A549 (cell line): Measurements from ENCODE around the gene FAM50B. TPM values are rescaled to one million over a fixed set of nuclear protein-coding genes. Genes with fewer than 3 reads are reported as not detected.
A peak's percentile ranks its signal among the peaks of the same experiment; 100 is the strongest.

Experiments
- ATAC-seq, 2 experiments: fragments of 200-7000 bp in 1 of 2; fragments of >200 bp in 1 of 2; cut with Nextera tagmentation in 1 of 2; cut with Tn5 transposase in 1 of 2; 3 replicates each; pipeline versions ENCODE4 v1.8.0 to v1.9.1; 2018 to 2020; ENCODE audit warnings: mild to moderate bottlenecking in 1 of 2, moderate library complexity in 1 of 2
- CTCF ChIA-PET: fragments of 300-600 bp; sonication (Branson Sonifier 250); formaldehyde crosslinking; extraction: SDS; loops from one replicate; lab custom pipeline; 2021; ENCODE audit warnings: antibody characterized with exemption, inconsistent platforms; lab: Yijun Ruan, JAX
- POLR2A ChIA-PET: fragments of 350-600 bp; formaldehyde crosslinking; extraction: SDS; loops from one replicate; lab custom pipeline; 2021; ENCODE audit warnings: antibody characterized with exemption, inconsistent platforms; lab: Yijun Ruan, JAX
- DNase-seq, 2 experiments: peaks; one replicate each; pipeline versions ENCODE4 v3.0.0 to v3.0.0-alpha.2; 2011 to 2016; ENCODE audit warnings: low read depth in 1 of 2, low spot score in 1 of 2
- FAIRE-seq: peaks from 2 replicates; lab custom pipeline; 2011; peaks lifted over from hg19 to GRCh38; lab: Jason Lieb, UNC
- H3K27ac ChIP-seq, 2 experiments: fragments of >200 bp; sonication (Bioruptor Twin); formaldehyde crosslinking; 3 replicates each; pipeline ENCODE4 v1.5.1; 2016 to 2017
- H3K4me1 ChIP-seq: fragments of >200 bp; sonication (Bioruptor Twin); formaldehyde crosslinking; 3 replicates; pipeline ENCODE4 v1.6.1; 2016
- H3K4me2 ChIP-seq: fragments of >200 bp; sonication (Bioruptor Twin); formaldehyde crosslinking; 3 replicates; pipeline ENCODE4 v1.6.1; 2016
- H3K4me3 ChIP-seq: fragments of >200 bp; sonication (Bioruptor Twin); formaldehyde crosslinking; 3 replicates; pipeline ENCODE4 v1.5.1; 2016
- H3K9me3 ChIP-seq: fragments of >200 bp; sonication (Bioruptor Twin); formaldehyde crosslinking; 3 replicates; pipeline ENCODE4 v1.6.1; 2016
- ATOH8 ChIP-seq: fragments of 250-450 bp; sonication (Bioruptor Pico); IDR thresholded peaks from 2 replicates; pipeline ENCODE4 v1.5.0; 2020; ENCODE audit warnings: low read depth, mild to moderate bottlenecking, moderate library complexity
- BCL3 ChIP-seq: fragments of >200 bp; sonication (Bioruptor Twin); formaldehyde crosslinking; IDR thresholded peaks from 3 replicates; pipeline ENCODE4 v1.6.1; 2016
- CBX2 ChIP-seq: fragments of 200-600 bp; sonication (generic); IDR thresholded peaks from 2 replicates; pipeline ENCODE4 v1.6.1; 2016; ENCODE audit warnings: low read depth, mild to moderate bottlenecking, borderline replicate concordance
- CEBPB ChIP-seq, 2 experiments: fragments of >200 bp in 1 of 2; sonication (Bioruptor Twin) in 1 of 2; formaldehyde crosslinking in 1 of 2; IDR thresholded peaks; 2 replicates each; pipeline ENCODE4 v1.6.1; 2012 to 2016
- CHD2 ChIP-seq: fragments of 150-350 bp; IDR thresholded peaks from 2 replicates; pipeline ENCODE4 v1.6.1; 2014; ENCODE audit warnings: low read length; ENCODE audit not compliant: partially characterized antibody
- CHD4 ChIP-seq: fragments of 200-600 bp; sonication (generic); IDR thresholded peaks from 2 replicates; pipeline ENCODE4 v1.6.1; 2016; ENCODE audit warnings: antibody characterized with exemption, mild to moderate bottlenecking, borderline replicate concordance
- CTCF ChIP-seq: fragments of >200 bp; sonication (Bioruptor Twin); formaldehyde crosslinking; IDR thresholded peaks from 3 replicates; pipeline ENCODE4 v1.5.1; 2016
- FOSB ChIP-seq: fragments of 250-450 bp; sonication (Bioruptor Pico); IDR thresholded peaks from 2 replicates; pipeline ENCODE4 v1.5.0; 2020; ENCODE audit warnings: mild to moderate bottlenecking, moderate library complexity
- FOSL2 ChIP-seq, 2 experiments: fragments of 450-650 bp in 1 of 2; fragments of >200 bp in 1 of 2; sonication (Bioruptor Twin) in 1 of 2; formaldehyde crosslinking; IDR thresholded peaks; 2 replicates each; pipeline versions ENCODE4 v1.5.0 to v1.6.1; 2016 to 2020; ENCODE audit warnings: mild to moderate bottlenecking in 1 of 2, moderate library complexity in 1 of 2
- GATA3 ChIP-seq: IDR thresholded peaks from 2 replicates; pipeline ENCODE4 v1.6.1; 2012; ENCODE audit warnings: borderline replicate concordance
- HDAC2 ChIP-seq: fragments of 200-600 bp; sonication (generic); IDR thresholded peaks from 2 replicates; pipeline ENCODE4 v1.6.1; 2016
- HMGXB4 ChIP-seq: fragments of 250-450 bp; sonication (Bioruptor Pico); IDR thresholded peaks from 2 replicates; pipeline ENCODE4 v1.5.0; 2021; ENCODE audit warnings: mild to moderate bottlenecking, moderate library complexity, borderline replicate concordance
- HOXB13 ChIP-seq: fragments of 250-450 bp; sonication (Bioruptor Pico); IDR thresholded peaks from 2 replicates; pipeline ENCODE4 v1.5.0; 2020; ENCODE audit warnings: low read depth, mild to moderate bottlenecking, moderate library complexity
- KDM5A ChIP-seq: fragments of 200-600 bp; sonication (generic); IDR thresholded peaks from 2 replicates; pipeline ENCODE4 v1.6.1; 2016; ENCODE audit warnings: antibody characterized with exemption, mild to moderate bottlenecking
- MAFK ChIP-seq: fragments of 450-650 bp; IDR thresholded peaks from 2 replicates; pipeline ENCODE4 v1.6.1; 2014; ENCODE audit not compliant: partially characterized antibody
- MYC ChIP-seq: IDR thresholded peaks from 2 replicates; pipeline ENCODE4 v1.6.1; 2012; ENCODE audit warnings: mild to moderate bottlenecking, inconsistent platforms, low read length, improper control_type of control experiment, borderline replicate concordance
- PHF8 ChIP-seq: fragments of 200-600 bp; sonication (generic); IDR thresholded peaks from 2 replicates; pipeline ENCODE4 v1.6.1; 2016; ENCODE audit warnings: low read depth, mild to moderate bottlenecking, antibody characterized with exemption, moderate library complexity, borderline replicate concordance
- POLR2A ChIP-seq: IDR thresholded peaks from 2 replicates; pipeline ENCODE4 v1.6.1; 2012; ENCODE audit warnings: mild to moderate bottlenecking, low read length
- POLR2AphosphoS2 ChIP-seq: conservative IDR thresholded peaks from 2 replicates; pipeline ENCODE4 v1.6.1; 2012; ENCODE audit warnings: low read length, improper control_type of control experiment, inconsistent platforms
- RCOR1 ChIP-seq: fragments of 150-350 bp; IDR thresholded peaks from 2 replicates; pipeline ENCODE4 v1.6.1; 2014; ENCODE audit warnings: antibody characterized with exemption, low read length, low read depth
- SMC3 ChIP-seq: fragments of >200 bp; sonication (Bioruptor Twin); formaldehyde crosslinking; IDR thresholded peaks from 3 replicates; pipeline ENCODE4 v1.6.1; 2018; ENCODE audit warnings: inconsistent platforms
- SREBF2 ChIP-seq: fragments of 450-650 bp; IDR thresholded peaks from 2 replicates; pipeline ENCODE4 v1.6.1; 2014; ENCODE audit warnings: mild to moderate bottlenecking, moderate library complexity
- TFCP2L1 ChIP-seq: fragments of 250-450 bp; sonication (Bioruptor Pico); IDR thresholded peaks from 2 replicates; pipeline ENCODE4 v1.5.0; 2021; ENCODE audit warnings: mild to moderate bottlenecking
- TP53 ChIP-seq: fragments of 250-450 bp; sonication (Bioruptor Pico); IDR thresholded peaks from 2 replicates; pipeline ENCODE4 v1.5.0; 2021; ENCODE audit warnings: mild to moderate bottlenecking, moderate library complexity
- USF2 ChIP-seq: fragments of 450-650 bp; IDR thresholded peaks from 2 replicates; pipeline ENCODE4 v1.6.1; 2014; ENCODE audit warnings: antibody characterized with exemption
- ZC3H11A ChIP-seq: fragments of 450-650 bp; IDR thresholded peaks from 2 replicates; pipeline ENCODE4 v1.6.1; 2014; ENCODE audit warnings: antibody characterized with exemption, mild to moderate bottlenecking
- ZFP36 ChIP-seq: fragments of 450-650 bp; IDR thresholded peaks from 2 replicates; pipeline ENCODE4 v1.6.1; 2014; ENCODE audit warnings: borderline replicate concordance; ENCODE audit not compliant: partially characterized antibody
- ZNF302 ChIP-seq: fragments of 250-450 bp; sonication (Bioruptor Pico); IDR thresholded peaks from 2 replicates; pipeline ENCODE4 v1.9.0; 2021; ENCODE audit warnings: inconsistent platforms, mild to moderate bottlenecking, moderate library complexity
- ZSCAN20 ChIP-seq: fragments of 250-450 bp; sonication (Bioruptor Pico); IDR thresholded peaks from 2 replicates; pipeline ENCODE4 v1.8.0; 2022; ENCODE audit warnings: mild to moderate bottlenecking, moderate library complexity
- WGBS: methylation state at CpG from one replicate; pipeline ENCODE4 v1.1.6; 2017; ENCODE audit errors: missing lambda C conversion rate; 5-methylcytosine and 5-hydroxymethylcytosine counted together
- polyA plus RNA-seq, 4 experiments: library from polyadenylated mRNA; depleted of rRNA in 3 of 4; stranded (reverse); fragments of >200 nt; fragmentation: RNase III in 1 of 4; extraction: RNeasy Plus Mini Kit Qiagen cat#74134 plus additional on column Dnase treatment in 1 of 4; gene quantifications; 2 replicates in 3 of 4; 3 replicates in 1 of 4; pipeline ENCODE4 v1.2.3, GENCODE V29; 2011 to 2017

FAM50B gene
- polyA plus RNA-seq, 2 of the 4 experiments (the other 2 are of a cell fraction) = 5.1 to 6.4 TPM

GRCh38 chr6:3808759-3809514, 40.2 kb upstream of the FAM50B start (continued):
- peak; percentile 42; the same call in 1 of the 2 replicates for TF ChIP-seq FOSL2 (IDR thresholded peaks at IDR 0.05)
- TF ChIP-seq FOSL2 (CRISPR knock-in tag; IDR thresholded peaks at IDR 0.05) = peak; percentile 88
- no peak for TF ChIP-seq SMC3
- no peak for TF ChIP-seq SREBF2
- TF ChIP-seq RCOR1 = no peak
- TF ChIP-seq TP53 (CRISPR knock-in tag) = no peak
- TF ChIP-seq ZSCAN20 (CRISPR knock-in tag) = no peak
- no peak for TF ChIP-seq FOSB
- peak; percentile 30; the same call in 1 of the 2 replicates for TF ChIP-seq GATA3
- no peak for TF ChIP-seq CHD2
- no peak for TF ChIP-seq HMGXB4 (CRISPR knock-in tag)
- TF ChIP-seq HOXB13 (CRISPR knock-in tag) = no peak
- no peak for TF ChIP-seq TFCP2L1 (CRISPR knock-in tag)
- no peak for TF ChIP-seq MYC
- TF ChIP-seq POLR2AphosphoS2 = no peak
- no peak for TF ChIP-seq KDM5A

- FAIRE-seq (no peak), ATAC-seq (no peak), DNase-seq (no peak)
- Histone ChIP-seq H3K9me3 (no peaks in the 10 kb centered on the region), H3K4me1 (peaks cover 49% of the 10 kb centered on the region), H3K27ac (peak overlapping the region; percentile 78 to 82), H3K4me2 (peak overlapping the region; percentile 75), H3K4me3 (no peak overlapping the region)
- TF ChIP-seq TFCP2L1 (CRISPR knock-in tag) = no peak
- TF ChIP-seq HOXB13 (CRISPR knock-in tag) = no peak
- no peak for TF ChIP-seq ZC3H11A
- TF ChIP-seq ZSCAN20 (CRISPR knock-in tag) = no peak
- no peak for TF ChIP-seq CHD4
- TF ChIP-seq ZNF302 (CRISPR knock-in tag) = no peak
- TF ChIP-seq CTCF = no peak
- no peak for TF ChIP-seq SREBF2
- 100% methylated on average over 1 of the region's 1 CpG for WGBS
- POLR2A ChIA-PET = interaction anchor here (0.9 to 1.6 kb wide), 4 partner anchors 23 to 209 kb away, joined by 3 to 6 read pairs (median 4); partner anchors contain the start of gene PXDC1
- CTCF ChIA-PET = interaction anchor here (0.7 to 3.6 kb wide), 12 partner anchors 9 to 183 kb away, joined by 3 to 26 read pairs (median 5); partner anchors contain the start of gene FAM50B
Measured at GRCh38 chr6:3809515-3809891, 39.7 kb upstream of the FAM50B start.

- no peak for FAIRE-seq
- H3K27ac ChIP-seq = peak overlapping the region; percentile 78 to 82
- no peak for ATAC-seq
- no peak overlapping the region for H3K4me2 ChIP-seq
- no peak for DNase-seq
- CTCF ChIA-PET = interaction anchor here (0.9 to 3.6 kb wide), 7 partner anchors 12 to 123 kb away, joined by 3 to 26 read pairs (median 5); partner anchors contain the start of gene FAM50B
- POLR2A ChIA-PET = no interaction called here
- WGBS = 92% methylated on average over 9 of the region's 9 CpGs
- H3K4me1 ChIP-seq = peaks cover 49% of the 10 kb centered on the region
- H3K9me3 ChIP-seq = no peaks in the 10 kb centered on the region
- no peak overlapping the region for H3K4me3 ChIP-seq
- TF ChIP-seq HOXB13 (CRISPR knock-in tag) (no peak), GATA3 (no peak), CEBPB (IDR thresholded peaks at IDR 0.05) (no peak), CBX2 (no peak), HDAC2 (no peak), MAFK (no peak), POLR2A (no peak), USF2 (no peak), BCL3 (no peak), PHF8 (no peak), ATOH8 (no peak), ZFP36 (no peak)
Measured at GRCh38 chr6:3809982-3810381, 39.2 kb upstream of the FAM50B start.
